Activated CD4-positive, alpha-beta T cell treated with anti-CD3 and anti-CD28 coated beads, Interleukin-2, amount 10 ng/mL, durations not matched to agents 24 days and 14 days (primary cell): Measurements from ENCODE around the gene RPN2. TPM values are rescaled to one million over a fixed set of nuclear protein-coding genes. Genes with fewer than 3 reads are reported as not detected.

ENCODE experiments used
- DNase-seq: peaks from one replicate; pipeline ENCODE4 v3.0.0; 2022
- H3K27ac Mint-ChIP-seq: one replicate; pipeline ENCODE4 v1.8.0; 2022; ENCODE audit warnings: mild to moderate bottlenecking, mixed read lengths
- H3K27me3 Mint-ChIP-seq: one replicate; pipeline ENCODE4 v1.8.0; 2022; ENCODE audit warnings: mixed read lengths
- H3K36me3 Mint-ChIP-seq: one replicate; pipeline ENCODE4 v1.8.0; 2022; ENCODE audit warnings: low read depth, mild to moderate bottlenecking, mixed read lengths
- H3K4me1 Mint-ChIP-seq: one replicate; pipeline ENCODE4 v1.8.0; 2021; ENCODE audit warnings: mixed read lengths
- H3K4me3 Mint-ChIP-seq: one replicate; pipeline ENCODE4 v1.8.0; 2022; ENCODE audit warnings: mild to moderate bottlenecking, moderate library complexity, mixed read lengths
- H3K9me3 Mint-ChIP-seq: one replicate; pipeline ENCODE4 v1.8.0; 2021; ENCODE audit warnings: mixed read lengths
- intact Hi-C: fragments of 100-400 bp; cut with micrococcal nuclease; formaldehyde crosslinking; loops from one replicate; pipeline ENCODE4 v1.15.1; 2023
- total RNA-seq: library from RNA; stranded (reverse); gene quantifications from 2 replicates; pipeline ENCODE4 v1.2.3, GENCODE V29; 2022

Gene RPN2
- total RNA-seq, 1 donor from 2014 or later, result 213 TPM

- peaks cover 2% of the 10 kb centered on the region for H3K27me3 Mint-ChIP-seq
- H3K27ac Mint-ChIP-seq, result no peak overlapping the region
- H3K9me3 Mint-ChIP-seq, result no peaks in the 10 kb centered on the region
- intact Hi-C loops, result no loop called here
- no peaks in the 10 kb centered on the region for H3K4me1 Mint-ChIP-seq
- no peak overlapping the region for H3K4me3 Mint-ChIP-seq
- no peak for DNase-seq
- H3K36me3 Mint-ChIP-seq, result no peaks in the 10 kb centered on the region
Measured at GRCh38 chr20:37263686-37264085, 84.6 kb downstream of the RPN2 start.

DNA sequence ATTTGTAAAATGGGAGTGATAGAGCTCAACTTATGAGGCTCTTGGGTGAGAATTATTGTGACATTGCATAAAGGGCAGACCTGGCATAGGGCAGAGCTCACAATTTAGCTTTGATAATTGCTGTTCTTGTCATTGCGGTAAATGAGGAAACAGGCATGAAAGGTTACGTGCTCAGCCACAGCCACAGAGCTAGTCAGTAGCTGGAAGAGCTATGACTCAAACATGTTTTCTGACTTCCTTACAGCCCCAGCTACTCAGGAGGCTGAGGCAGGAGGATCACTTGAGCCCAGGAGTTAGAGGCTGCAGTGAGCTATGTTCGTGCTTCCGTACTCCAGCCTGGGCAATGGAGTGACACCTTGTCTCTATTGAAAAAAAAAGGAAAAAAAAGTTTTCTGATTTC is 86.0 kb downstream of the RPN2 start:
- peak; percentile 69 for DNase-seq
- Mint-ChIP-seq H3K36me3 (no peaks in the 10 kb centered on the region), H3K27ac (no peak overlapping the region), H3K27me3 (peaks cover 2% of the 10 kb centered on the region), H3K4me3 (no peak overlapping the region), H3K9me3 (no peaks in the 10 kb centered on the region), H3K4me1 (peaks cover 2% of the 10 kb centered on the region)
- intact Hi-C loops, result no loop called here

GRCh38 chr20:37266940-37267666 is 88.0 kb downstream of the RPN2 start:
- no peak for DNase-seq
- no peaks in the 10 kb centered on the region for H3K36me3 Mint-ChIP-seq
- H3K27ac Mint-ChIP-seq, result no peak overlapping the region
- intact Hi-C loops, result no loop called here
- H3K4me3 Mint-ChIP-seq, result no peak overlapping the region
- no peaks in the 10 kb centered on the region for H3K9me3 Mint-ChIP-seq
- peaks cover 2% of the 10 kb centered on the region for H3K4me1 Mint-ChIP-seq
- H3K27me3 Mint-ChIP-seq, result no peaks in the 10 kb centered on the region

- H3K9me3 Mint-ChIP-seq, result no peaks in the 10 kb centered on the region
- H3K27ac Mint-ChIP-seq, result no peak overlapping the region
- no peaks in the 10 kb centered on the region for H3K36me3 Mint-ChIP-seq
- peaks cover 3% of the 10 kb centered on the region for H3K4me1 Mint-ChIP-seq
- intact Hi-C loops, result no loop called here
- DNase-seq, result no peak
- H3K4me3 Mint-ChIP-seq, result no peak overlapping the region
- H3K27me3 Mint-ChIP-seq, result no peaks in the 10 kb centered on the region
Measured at GRCh38 chr20:37267667-37268313, 88.7 kb downstream of the RPN2 start.

GRCh38 chr20:37270576-37271420 is 91.7 kb downstream of the RPN2 start:
- no peak for DNase-seq
- no peak overlapping the region for H3K27ac Mint-ChIP-seq
- H3K36me3 Mint-ChIP-seq, result no peaks in the 10 kb centered on the region
- intact Hi-C loops, result no loop called here
- H3K9me3 Mint-ChIP-seq, result no peaks in the 10 kb centered on the region
- H3K4me3 Mint-ChIP-seq, result no peak overlapping the region
- H3K4me1 Mint-ChIP-seq, result peaks cover 4% of the 10 kb centered on the region
- peaks cover 11% of the 10 kb centered on the region for H3K27me3 Mint-ChIP-seq

GRCh38 chr20:37271421-37271768 is 92.3 kb downstream of the RPN2 start:
- Mint-ChIP-seq H3K4me3 (no peak overlapping the region), H3K27me3 (peaks cover 13% of the 10 kb centered on the region), H3K4me1 (peaks cover 4% of the 10 kb centered on the region), H3K9me3 (no peaks in the 10 kb centered on the region), H3K27ac (no peak overlapping the region), H3K36me3 (no peaks in the 10 kb centered on the region)
- DNase-seq, result no peak
- intact Hi-C loops, result no loop called here

- Mint-ChIP-seq H3K9me3 (no peaks in the 10 kb centered on the region), H3K4me1 (peaks cover 8% of the 10 kb centered on the region), H3K36me3 (no peaks in the 10 kb centered on the region), H3K4me3 (no peak overlapping the region), H3K27ac (no peak overlapping the region), H3K27me3 (peaks cover 13% of the 10 kb centered on the region)
- no peak for DNase-seq
- intact Hi-C loops, result no loop called here
Measured at GRCh38 chr20:37273988-37274387, 94.9 kb downstream of the RPN2 start.

DNA sequence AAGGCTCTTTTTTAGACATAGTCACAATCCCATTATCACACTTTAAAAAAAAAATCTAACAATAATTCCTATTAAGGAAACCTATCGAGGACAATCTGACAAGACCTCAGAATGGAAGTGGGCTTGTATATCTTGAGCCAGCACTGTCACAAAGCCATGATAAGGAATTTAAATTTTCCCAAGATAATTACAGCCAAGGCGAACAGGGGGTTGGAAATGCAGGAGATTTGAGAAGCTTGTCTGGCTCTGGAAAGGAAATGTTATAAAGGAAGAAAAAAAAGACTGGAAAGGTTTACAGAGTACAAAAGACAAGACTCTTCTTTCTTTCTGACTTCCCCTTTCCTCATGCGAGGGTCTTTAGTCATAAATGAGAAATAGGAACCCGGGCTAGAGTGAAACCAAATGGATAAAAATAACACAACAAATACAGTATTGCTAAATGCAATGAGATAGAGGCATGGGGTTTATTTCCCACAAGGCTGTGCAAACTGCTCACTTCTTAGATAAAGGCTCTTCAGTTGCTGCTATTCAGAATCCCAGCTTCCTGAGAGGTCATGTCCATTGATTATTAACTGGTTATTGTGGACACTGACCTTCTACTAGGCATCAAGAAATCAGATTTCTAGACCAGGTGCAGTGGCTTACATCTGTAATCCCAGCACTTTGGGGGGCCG is 95.9 kb downstream of the RPN2 start:
- intact Hi-C loops, result no loop called here
- Mint-ChIP-seq H3K27me3 (peaks cover 13% of the 10 kb centered on the region), H3K4me1 (peaks cover 6% of the 10 kb centered on the region)

GRCh38 chr20:37276494-37277252 is 97.5 kb downstream of the RPN2 start:
- Mint-ChIP-seq H3K4me1 (peaks cover 6% of the 10 kb centered on the region), H3K9me3 (no peaks in the 10 kb centered on the region), H3K36me3 (no peaks in the 10 kb centered on the region), H3K27ac (no peak overlapping the region), H3K4me3 (no peak overlapping the region), H3K27me3 (peaks cover 13% of the 10 kb centered on the region)
- intact Hi-C loops, result no loop called here
- DNase-seq, result peak; percentile 67

More for the DNA sequence above, 95.9 kb downstream of the RPN2 start:
- no peak for DNase-seq
- H3K9me3 Mint-ChIP-seq, result no peaks in the 10 kb centered on the region
- H3K4me3 Mint-ChIP-seq, result no peak overlapping the region
- H3K36me3 Mint-ChIP-seq, result no peaks in the 10 kb centered on the region
- H3K27ac Mint-ChIP-seq, result no peak overlapping the region

DNA sequence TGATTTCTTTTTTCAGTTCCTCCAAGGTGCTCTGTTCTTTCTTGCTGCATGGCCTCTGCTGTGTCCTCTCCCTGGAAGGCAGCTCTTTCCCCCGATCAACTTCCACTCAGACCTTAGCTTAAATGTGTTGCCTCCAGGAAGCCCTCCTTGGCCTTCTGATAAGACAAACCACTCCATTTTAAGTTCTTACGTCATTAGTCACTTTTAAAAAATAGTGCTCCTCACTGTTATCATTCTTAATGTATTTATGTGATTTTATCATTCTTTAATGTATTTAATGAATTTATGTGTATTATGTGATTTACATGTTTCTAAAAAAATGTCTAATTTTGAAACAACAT is 98.1 kb downstream of the RPN2 start:
- H3K36me3 Mint-ChIP-seq, result no peaks in the 10 kb centered on the region
- intact Hi-C loops, result no loop called here
- no peak overlapping the region for H3K27ac Mint-ChIP-seq
- DNase-seq, result no peak
- H3K4me1 Mint-ChIP-seq, result peaks cover 6% of the 10 kb centered on the region
- H3K4me3 Mint-ChIP-seq, result no peak overlapping the region
- peaks cover 13% of the 10 kb centered on the region for H3K27me3 Mint-ChIP-seq
- no peaks in the 10 kb centered on the region for H3K9me3 Mint-ChIP-seq

DNA sequence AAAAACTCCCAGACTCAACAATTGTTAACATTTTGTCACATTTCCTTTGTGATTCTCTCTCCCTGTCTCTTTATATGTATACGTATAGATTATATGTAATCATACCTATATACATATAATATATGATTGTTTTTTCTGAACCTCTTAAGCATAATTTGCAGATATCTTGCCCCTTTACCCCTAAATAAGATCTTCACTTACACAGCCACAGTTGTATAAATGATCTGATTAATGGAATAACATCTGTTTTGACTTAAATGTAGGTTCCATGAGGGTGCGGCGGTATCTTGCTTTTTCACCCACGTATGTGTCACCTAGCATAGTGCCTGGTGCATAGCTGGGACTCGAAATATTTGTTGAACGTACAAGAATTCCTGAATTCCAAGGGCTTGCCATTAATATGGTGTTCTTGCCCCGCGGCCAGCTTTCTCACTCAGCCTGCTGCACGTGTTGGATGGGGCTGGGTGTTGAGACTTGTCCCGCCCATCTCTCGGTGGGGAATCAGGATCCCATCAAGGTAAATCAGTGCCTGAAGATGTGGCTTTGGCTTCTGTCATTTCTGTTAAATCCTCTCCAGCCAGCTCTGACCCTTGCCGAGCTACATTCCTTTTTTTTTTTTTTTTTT is 99.9 kb downstream of the RPN2 start:
- Mint-ChIP-seq H3K27me3 (peaks cover 5% of the 10 kb centered on the region), H3K9me3 (no peaks in the 10 kb centered on the region), H3K4me3 (no peak overlapping the region), H3K27ac (no peak overlapping the region), H3K36me3 (no peaks in the 10 kb centered on the region), H3K4me1 (peaks cover 4% of the 10 kb centered on the region)
- no peak for DNase-seq
- intact Hi-C loops, result no loop called here

- intact Hi-C loops, result no loop called here
- Mint-ChIP-seq H3K9me3 (no peaks in the 10 kb centered on the region), H3K4me1 (peaks cover 4% of the 10 kb centered on the region), H3K27ac (no peak overlapping the region), H3K27me3 (peaks cover 4% of the 10 kb centered on the region), H3K36me3 (no peaks in the 10 kb centered on the region), H3K4me3 (no peak overlapping the region)
- no peak for DNase-seq
Measured at GRCh38 chr20:37279820-37280219, 100.7 kb downstream of the RPN2 start.

DNA sequence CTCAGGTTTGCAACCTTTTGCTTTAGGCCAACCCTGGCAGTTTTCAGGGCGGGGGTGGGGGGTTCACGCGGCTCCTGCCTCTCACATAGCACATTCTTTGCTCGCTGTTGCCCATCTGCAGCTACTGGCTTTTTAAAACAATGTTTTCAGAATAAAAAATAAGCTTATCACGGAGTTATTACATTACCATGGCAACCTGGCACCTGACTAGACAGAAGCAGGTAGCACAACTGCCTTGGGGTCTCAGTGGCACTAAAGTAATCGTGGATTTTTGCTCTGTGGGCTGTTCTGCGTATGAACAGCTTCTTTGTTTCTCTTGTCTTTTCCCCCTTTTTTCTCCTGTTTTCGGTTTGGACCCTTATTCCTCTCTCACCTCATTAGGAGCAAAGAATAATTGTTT is 101.3 kb downstream of the RPN2 start:
- H3K9me3 Mint-ChIP-seq, result no peaks in the 10 kb centered on the region
- H3K4me1 Mint-ChIP-seq, result peaks cover 4% of the 10 kb centered on the region
- no peak for DNase-seq
- no peaks in the 10 kb centered on the region for H3K36me3 Mint-ChIP-seq
- intact Hi-C loops, result no loop called here
- no peak overlapping the region for H3K4me3 Mint-ChIP-seq
- H3K27me3 Mint-ChIP-seq, result peaks cover 2% of the 10 kb centered on the region
- H3K27ac Mint-ChIP-seq, result no peak overlapping the region
